SH-SY5Y (cell line): Measurements from ENCODE around the gene FUNDC2.

Experiments
- GATA2 ChIP-seq: IDR thresholded peaks from 2 replicates; pipeline ENCODE4 v1.6.1; 2011; ENCODE audit warnings: mild to moderate bottlenecking, low read depth, low read length
- GATA3 ChIP-seq: IDR thresholded peaks from 2 replicates; pipeline ENCODE4 v1.6.1; 2011; ENCODE audit warnings: low read depth, mild to moderate bottlenecking, low read length, moderate library complexity

- no peak for TF ChIP-seq GATA2
- no peak for TF ChIP-seq GATA3
Measured at GRCh38 chrX:154988719-154989118, 37.9 kb upstream of the FUNDC2 start.
